Urinary bladder (tissue), 4 donors: ENCODE data around the gene RFLNA. TPM values are rescaled to one million over a fixed set of nuclear protein-coding genes. Genes with fewer than 3 reads are reported as not detected.

Experiments used
- DNase-seq: peaks from one replicate; pipeline ENCODE4 v3.0.0-alpha.2; 2015; ENCODE audit errors: extremely low spot score
- H3K27ac ChIP-seq: one replicate; pipeline ENCODE4 v1.5.1; 2013; ENCODE audit warnings: low read depth, mild to moderate bottlenecking, moderate library complexity
- H3K36me3 ChIP-seq: one replicate; pipeline ENCODE4 v1.6.1; 2013; ENCODE audit warnings: mild to moderate bottlenecking, moderate library complexity; ENCODE audit not compliant: insufficient read depth
- H3K4me1 ChIP-seq: one replicate; pipeline ENCODE4 v1.6.1; 2013; ENCODE audit warnings: mild to moderate bottlenecking, moderate library complexity; ENCODE audit not compliant: insufficient read depth
- H3K4me3 ChIP-seq: one replicate; pipeline ENCODE4 v1.5.1; 2013; ENCODE audit warnings: low read depth, low read length
- WGBS: extraction: QIAGEN DNeasy Blood & Tissue Kit; methylation state at CpG from one replicate; pipeline ENCODE4 v1.1.7; 2013; 5-methylcytosine and 5-hydroxymethylcytosine counted together
- polyA plus RNA-seq: library from polyadenylated mRNA; stranded (reverse); fragments of 200-250 nt; gene quantifications from one replicate; pipeline ENCODE4 v1.2.3, GENCODE V29; 2013
- total RNA-seq: library from RNA; depleted of rRNA; stranded (reverse); fragments of >200 nt; gene quantifications from one replicate; pipeline ENCODE4 v1.2.3, GENCODE V29; 2014
- donor health status: healthy with polysubstance abuse.
- donor health status: healthy.

RFLNA gene
- total and polyA plus RNA-seq, 2 donors, result 0.67 to 6.0 TPM

DNA sequence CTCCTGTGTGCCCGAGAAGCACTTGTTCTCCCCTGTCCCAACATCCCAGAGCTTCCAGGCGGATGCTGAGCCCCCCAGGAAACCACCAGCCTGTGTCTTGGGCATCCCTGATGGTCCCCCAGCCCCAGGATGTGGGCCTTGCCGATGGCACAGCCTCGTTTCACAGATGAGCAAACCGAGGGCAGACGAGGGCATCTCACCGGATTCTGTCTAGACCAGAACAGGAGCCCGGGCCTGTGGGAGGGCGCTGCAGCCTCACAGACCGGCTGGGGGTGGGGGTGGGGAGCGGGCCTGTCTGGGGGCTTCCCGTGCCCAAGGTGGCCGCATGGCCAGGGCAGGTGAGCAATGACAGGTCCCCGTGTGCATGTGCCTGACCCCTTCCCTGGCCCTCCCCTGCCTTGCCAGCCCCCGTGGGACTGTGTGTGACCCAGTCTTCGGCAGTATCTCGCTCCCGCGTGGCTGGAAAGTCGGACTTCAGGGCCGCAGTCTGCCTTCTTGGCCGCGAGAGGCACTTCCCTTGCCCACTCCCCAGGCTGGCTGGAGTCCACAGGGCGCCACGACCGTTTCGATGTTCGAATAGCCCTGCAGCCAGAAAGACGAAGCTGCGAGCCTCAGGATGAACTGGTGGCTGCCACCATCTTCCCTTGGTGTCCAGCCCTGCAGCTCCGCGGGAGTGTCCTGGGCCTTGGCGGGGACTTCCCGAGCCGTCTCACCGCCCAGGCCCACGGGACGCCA, 8.9 kb downstream of the RFLNA start:
- no peaks in the 10 kb centered on the region for H3K4me1 ChIP-seq
- no peak overlapping the region for H3K27ac ChIP-seq
- WGBS, result 93% methylated on average over 38 of the region's 38 CpGs
- no peak overlapping the region for H3K4me3 ChIP-seq
- H3K36me3 ChIP-seq, result no peaks in the 10 kb centered on the region
- no peak for DNase-seq

GRCh38 chr12:124304314-124304790, 9.5 kb downstream of the RFLNA start:
- whole genome bisulfite sequencing, result 97% methylated on average over 20 of the region's 20 CpGs
- H3K36me3 ChIP-seq, result no peaks in the 10 kb centered on the region
- H3K4me1 ChIP-seq, result no peaks in the 10 kb centered on the region
- DNase-seq, result no peak
- no peak overlapping the region for H3K4me3 ChIP-seq
- no peak overlapping the region for H3K27ac ChIP-seq

DNA sequence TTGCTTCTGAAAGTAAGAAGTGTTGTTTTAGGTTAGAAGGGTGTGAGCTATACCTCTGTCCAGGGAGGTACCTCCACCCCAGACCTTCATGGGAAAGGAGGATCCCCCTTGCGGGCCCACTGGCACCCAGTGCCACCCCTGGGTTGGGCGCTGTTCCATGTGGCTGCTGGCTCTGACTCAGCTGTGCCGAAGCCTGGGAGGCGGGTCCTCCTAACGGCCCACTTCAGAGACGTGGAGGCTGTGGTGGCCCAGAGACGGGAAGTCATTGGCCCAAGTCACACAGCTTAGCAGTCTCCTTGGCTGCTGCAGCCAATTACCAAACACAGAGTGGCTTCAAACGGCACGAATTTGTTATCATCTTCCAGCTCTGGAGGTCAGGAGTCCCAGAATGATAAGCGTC, 10.2 kb downstream of the RFLNA start:
- H3K27ac ChIP-seq, result no peak overlapping the region
- no peak overlapping the region for H3K4me3 ChIP-seq
- H3K4me1 ChIP-seq, result no peaks in the 10 kb centered on the region
- no peaks in the 10 kb centered on the region for H3K36me3 ChIP-seq
- DNase-seq, result no peak
- 85% methylated on average over 10 of the region's 10 CpGs for WGBS

GRCh38 chr12:124305776-124306685, 11.1 kb downstream of the RFLNA start:
- H3K4me1 ChIP-seq, result no peaks in the 10 kb centered on the region

DNA sequence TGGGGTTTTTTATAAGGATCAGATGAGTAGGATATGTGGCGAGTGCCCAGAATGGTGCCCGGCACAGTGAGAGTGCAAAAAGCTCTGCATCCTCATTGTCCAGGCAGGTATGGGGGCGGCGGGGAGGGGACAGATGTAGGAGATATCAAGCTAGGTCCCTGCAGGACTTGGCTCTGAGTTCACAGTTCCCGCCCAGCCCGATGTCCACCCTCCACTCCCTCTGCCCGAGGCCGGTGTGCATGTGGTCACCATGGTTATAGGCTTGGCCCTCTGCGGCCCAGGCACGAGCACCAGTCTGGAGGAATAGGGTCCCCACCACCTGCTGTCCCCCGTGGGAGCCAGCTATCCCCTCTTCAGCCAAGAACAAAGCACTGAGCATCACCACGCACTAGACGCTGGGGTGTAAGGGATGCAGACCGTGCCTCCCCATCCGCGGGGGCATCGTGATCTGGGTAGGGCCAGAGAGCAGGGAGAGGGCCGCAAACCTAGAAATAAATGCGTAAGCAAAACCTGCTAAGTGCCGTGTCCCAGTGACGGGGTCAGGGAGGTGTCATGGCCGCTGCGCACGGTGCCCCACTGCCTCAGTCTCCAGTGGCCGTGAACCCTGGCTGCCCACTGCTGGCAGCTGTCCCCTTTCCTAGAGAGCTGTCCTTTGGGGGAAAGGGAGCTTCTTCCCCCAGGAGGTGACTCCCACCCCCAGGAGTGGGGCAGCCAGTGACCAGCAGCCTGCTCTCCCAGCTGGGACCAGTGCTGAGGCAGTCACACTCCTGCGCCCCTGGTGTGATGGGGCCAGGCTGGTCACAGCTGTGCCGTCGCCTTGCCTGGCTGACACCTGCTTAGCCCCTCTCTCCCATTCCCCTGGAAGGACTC, 12.0 kb downstream of the RFLNA start:
- Histone ChIP-seq H3K36me3 (no peaks in the 10 kb centered on the region), H3K4me1 (no peaks in the 10 kb centered on the region), H3K4me3 (no peak overlapping the region), H3K27ac (no peak overlapping the region)
- WGBS, result 88% methylated on average over 28 of the region's 28 CpGs
- DNase-seq, result no peak

More at GRCh38 chr12:124305776-124306685, 11.1 kb downstream of the RFLNA start:
- no peaks in the 10 kb centered on the region for H3K36me3 ChIP-seq
- WGBS, result 94% methylated on average over 24 of the region's 24 CpGs
- no peak for DNase-seq
- H3K4me3 ChIP-seq, result no peak overlapping the region
- no peak overlapping the region for H3K27ac ChIP-seq

- H3K27ac ChIP-seq, result no peak overlapping the region
- H3K4me3 ChIP-seq, result no peak overlapping the region
- no peaks in the 10 kb centered on the region for H3K4me1 ChIP-seq
- DNase-seq, result no peak
- H3K36me3 ChIP-seq, result no peaks in the 10 kb centered on the region
- WGBS, result 86% methylated on average over 10 of the region's 10 CpGs
These were observed 12.6 kb downstream of the RFLNA start for GRCh38 chr12:124307556-124307825.

DNA sequence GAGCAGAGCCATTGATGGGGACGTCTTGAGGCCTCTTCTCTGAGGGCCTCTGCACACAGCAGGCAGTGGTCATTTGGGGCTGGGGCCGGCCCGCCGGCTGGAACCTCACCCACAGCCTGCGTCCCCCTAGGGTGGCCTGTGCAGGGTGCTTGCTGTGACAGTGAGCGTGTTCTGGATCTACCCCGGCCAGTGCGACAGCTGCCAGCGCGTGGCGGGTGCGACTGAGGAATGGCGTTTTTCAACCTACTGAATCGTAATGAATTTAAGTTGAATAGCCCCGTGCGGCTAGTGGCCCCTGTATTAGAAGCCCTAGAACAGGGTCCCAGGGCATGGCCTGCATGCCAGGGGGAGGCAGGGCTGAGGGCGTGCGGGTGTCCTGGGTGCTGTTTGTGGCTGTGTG, 13.8 kb downstream of the RFLNA start:
- no peak for DNase-seq
- 94% methylated on average over 18 of the region's 18 CpGs for WGBS
- Histone ChIP-seq H3K4me3 (no peak overlapping the region), H3K27ac (no peak overlapping the region), H3K36me3 (no peaks in the 10 kb centered on the region), H3K4me1 (no peaks in the 10 kb centered on the region)

GRCh38 chr12:124309231-124309630, 14.3 kb downstream of the RFLNA start:
- WGBS, result 94% methylated on average over 16 of the region's 16 CpGs
- Histone ChIP-seq H3K4me3 (no peak overlapping the region), H3K4me1 (no peaks in the 10 kb centered on the region), H3K27ac (no peak overlapping the region), H3K36me3 (no peaks in the 10 kb centered on the region)
- no peak for DNase-seq

DNA sequence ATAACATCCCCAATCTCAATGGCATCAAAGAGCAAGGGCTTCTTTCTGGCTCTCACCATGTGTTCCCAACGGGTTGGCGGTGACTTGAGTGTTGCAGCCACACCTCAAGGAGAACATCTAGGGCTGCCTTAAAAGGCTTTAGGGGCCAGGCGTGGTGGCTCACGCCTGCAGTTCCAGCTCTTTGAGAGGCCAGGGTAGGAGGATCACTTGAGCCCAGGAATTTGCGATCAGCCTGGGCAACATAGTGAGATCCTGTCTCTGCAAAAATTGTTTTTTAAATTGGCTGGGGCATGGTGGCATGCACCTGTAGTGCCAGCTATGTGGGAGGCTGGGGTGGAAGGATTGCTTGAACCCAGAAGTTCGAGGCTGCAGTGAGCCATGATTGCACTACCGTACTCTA, 14.9 kb downstream of the RFLNA start:
- DNase-seq, result no peak
- Histone ChIP-seq H3K4me1 (no peaks in the 10 kb centered on the region), H3K4me3 (no peak overlapping the region), H3K36me3 (no peaks in the 10 kb centered on the region), H3K27ac (no peak overlapping the region)
- WGBS, result 92% methylated on average over 7 of the region's 7 CpGs

GRCh38 chr12:124310178-124310577, 15.3 kb downstream of the RFLNA start:
- 82% methylated on average over 4 of the region's 4 CpGs for WGBS
- H3K36me3 ChIP-seq, result no peaks in the 10 kb centered on the region
- H3K4me3 ChIP-seq, result no peak overlapping the region
- H3K27ac ChIP-seq, result no peak overlapping the region
- no peak for DNase-seq
- H3K4me1 ChIP-seq, result no peaks in the 10 kb centered on the region

DNA sequence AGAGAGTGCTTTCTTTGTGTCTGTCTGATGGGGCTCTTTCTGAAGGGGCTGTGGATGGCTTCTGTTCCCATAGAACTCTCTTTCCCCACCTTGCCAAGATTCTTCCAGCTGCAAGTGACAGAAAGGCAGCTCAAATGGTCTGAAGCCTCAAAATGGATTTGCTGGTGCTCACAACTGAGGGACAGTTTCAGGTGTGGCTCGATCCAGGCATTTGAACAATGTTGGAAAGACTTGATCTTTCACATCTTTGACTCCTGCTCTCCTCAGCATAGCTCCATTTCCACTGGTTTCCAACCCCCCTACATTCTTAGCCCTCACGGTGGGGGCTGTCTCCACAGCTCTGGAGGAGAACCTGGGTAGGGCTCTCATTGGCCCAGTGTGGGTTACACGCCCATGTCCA, 15.9 kb downstream of the RFLNA start:
- Histone ChIP-seq H3K4me1 (no peaks in the 10 kb centered on the region), H3K36me3 (no peaks in the 10 kb centered on the region), H3K4me3 (no peak overlapping the region), H3K27ac (no peak overlapping the region)
- no peak for DNase-seq
- 94% methylated on average over 3 of the region's 3 CpGs for WGBS

- Histone ChIP-seq H3K36me3 (no peaks in the 10 kb centered on the region), H3K4me1 (no peaks in the 10 kb centered on the region), H3K27ac (no peak overlapping the region), H3K4me3 (no peak overlapping the region)
- no peak for DNase-seq
- 85% methylated on average over 17 of the region's 17 CpGs for WGBS
These were observed 16.6 kb downstream of the RFLNA start for GRCh38 chr12:124311292-124312109.

- Histone ChIP-seq H3K4me1 (no peaks in the 10 kb centered on the region), H3K36me3 (no peaks in the 10 kb centered on the region), H3K4me3 (no peak overlapping the region), H3K27ac (no peak overlapping the region)
- WGBS, result 80% methylated on average over 6 of the region's 6 CpGs
- no peak for DNase-seq
These were observed 17.7 kb downstream of the RFLNA start for GRCh38 chr12:124312601-124313000.
